Measurements from ENCODE around the gene CADM2. TPM values are rescaled to one million over a fixed set of nuclear protein-coding genes. Genes with fewer than 3 reads are reported as not detected.

The CADM2 gene
- total RNA-seq, 1 experiment from 2014 or later = 10.9 TPM

DNA sequence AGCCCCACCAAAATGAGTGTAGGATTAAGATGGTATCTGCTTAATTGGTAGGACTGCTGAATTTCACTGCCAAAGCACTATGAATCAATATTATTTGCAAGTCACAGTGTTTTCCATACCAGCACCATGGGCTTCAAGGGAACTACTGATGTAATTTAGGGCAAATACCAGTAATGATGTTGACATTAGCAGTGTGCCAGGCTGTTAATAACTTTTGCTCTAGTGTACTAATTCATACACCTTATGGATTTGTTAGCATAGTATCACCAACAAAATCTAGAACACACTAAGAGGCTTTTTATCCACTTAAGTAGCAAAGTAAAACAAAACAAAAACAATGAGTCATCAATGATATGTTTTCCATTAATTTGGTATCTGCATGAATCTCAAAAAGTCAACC, 888.2 kb downstream of the CADM2 start:
- H3K27me3 Mint-ChIP-seq (ENCODE audit: low read depth) = no peaks in the 10 kb centered on the region
- Histone ChIP-seq H4K20me1 (ENCODE audit: control insufficient read depth, insufficient read depth, insufficient read length) (no peaks in the 10 kb centered on the region), H3K9me3 (ENCODE audit: control insufficient read depth, low read depth, low read length) (no peaks in the 10 kb centered on the region), H3T11ph (ENCODE audit: low read length) (no peak overlapping the region), H3K56ac (ENCODE audit: insufficient read length, low read depth, low read length) (no peak overlapping the region), H2BK15ac (ENCODE audit: low read depth, low read length) (no peak overlapping the region), H3K23me2 (ENCODE audit: insufficient read length, low read depth, low read length, poor library complexity, severe bottlenecking) (no peaks in the 10 kb centered on the region), H2AFZ (ENCODE audit: low read length) (no peak overlapping the region), H3K79me1 (ENCODE audit: insufficient read depth, low read depth, low read length, poor library complexity, severe bottlenecking) (no peaks in the 10 kb centered on the region), H3K18ac (ENCODE audit: insufficient read length, low read depth, low read length) (no peak overlapping the region), H3K79me2 (ENCODE audit: insufficient read depth, low read length) (no peaks in the 10 kb centered on the region), H3K4ac (ENCODE audit: low read depth, low read length) (no peak overlapping the region), H2BK120ac (ENCODE audit: low read depth, low read length, poor library complexity, severe bottlenecking) (no peak overlapping the region), H2BK12ac (ENCODE audit: insufficient read length, low read depth, low read length) (no peak overlapping the region), H3K27me3 (ENCODE audit: insufficient read depth, low read length) (no peaks in the 10 kb centered on the region; the same call in 1 of the 2 replicates), H4K5ac (ENCODE audit: insufficient read length, low read depth, low read length) (no peak overlapping the region), H3K27ac (ENCODE audit: insufficient read length, low read depth, low read length) (no peak overlapping the region), H4K91ac (ENCODE audit: insufficient read length, low read depth, low read length) (no peak overlapping the region), H3K4me1 (ENCODE audit: insufficient read depth, low read length) (no peaks in the 10 kb centered on the region), H3K9ac (ENCODE audit: extremely low read depth, insufficient read length, low read length) (no peak overlapping the region), H3K4me2 (ENCODE audit: insufficient read depth, insufficient read length, low read length) (no peak overlapping the region), H2BK5ac (ENCODE audit: insufficient read length, low read length) (no peak overlapping the region), H3K23ac (ENCODE audit: insufficient read length, low read depth, low read length) (no peak overlapping the region), H2AK5ac (ENCODE audit: insufficient read length, low read length) (no peak overlapping the region), H2BK20ac (ENCODE audit: low read depth, low read length, poor library complexity, severe bottlenecking) (no peak overlapping the region), H4K8ac (replicated peaks; ENCODE audit: insufficient read length, low read depth, low read length) (no peak overlapping the region), H3K14ac (ENCODE audit: insufficient read depth, low read length) (no peak overlapping the region)
- no peak for DNase-seq
- H3K27ac Mint-ChIP-seq = no peak overlapping the region
- TF ChIP-seq CTCF (conservative IDR thresholded peaks at IDR 0.05) = no peak
- H3K36me3 Mint-ChIP-seq (ENCODE audit: insufficient read depth in 1 of 3, low read depth in 3 of 3) = 0 out of 7 replicates have a peak, but pooled peaks cover 0 to 3% (median 0%) of the 10 kb centered on the region in 3 experiments
- peaks cover 0 to 2% of the 10 kb centered on the region in 2 experiments; a peak in 2 of 5 replicates for H3K9me3 Mint-ChIP-seq
- H3K4me3 Mint-ChIP-seq = no peak overlapping the region
- peaks cover 2 to 6% of the 10 kb centered on the region in 2 experiments; a peak in 3 of 4 replicates for H3K4me1 Mint-ChIP-seq

Data from H9 (cell line).